AG04450 (cell line): ENCODE results near the gene PEX1. TPM values are rescaled to one million over a fixed set of nuclear protein-coding genes. Genes with fewer than 3 reads are reported as not detected.
"Not testable (repeated sequence)": the region's sequence is repeated elsewhere in the genome, so short reads cannot be mapped to it uniquely, and the experiment has no call there.

Source experiments
- CTCF ChIA-PET: fragments of 300-600, 350-600 bp; formaldehyde crosslinking; extraction: SDS; loops from one replicate; lab custom pipeline; 2022; ENCODE audit warnings: antibody characterized with exemption, inconsistent platforms; lab: Charles Lee
- POLR2A ChIA-PET: fragments of 350-600 bp; formaldehyde crosslinking; extraction: SDS; loops from one replicate; lab custom pipeline; 2021; ENCODE audit warnings: antibody characterized with exemption, inconsistent platforms; lab: Yijun Ruan, JAX
- DNase-seq: peaks from one replicate; pipeline ENCODE4 v3.0.0-alpha.2; 2011; ENCODE audit warnings: low read depth, low spot score
- H3K27ac ChIP-seq: one replicate; pipeline ENCODE4 v1.5.1; 2012; ENCODE audit warnings: low read depth, low read length, control low read depth
- H3K27me3 ChIP-seq: one replicate; pipeline ENCODE4 v1.6.0; 2012; ENCODE audit warnings: low read length; ENCODE audit not compliant: control insufficient read depth, insufficient read depth
- H3K4me3 ChIP-seq: 2 replicates; pipeline ENCODE4 v1.5.1; 2011; ENCODE audit warnings: mild to moderate bottlenecking, low read depth, low read length, control low read depth
- H3K9me3 ChIP-seq: 2 replicates; pipeline ENCODE4 v1.5.1; 2012; ENCODE audit warnings: low read length; ENCODE audit not compliant: control insufficient read depth, insufficient read depth
- polyA plus RNA-seq: library from polyadenylated mRNA; depleted of rRNA; stranded (reverse); fragments of >200 nt; gene quantifications from 2 replicates; pipeline ENCODE4 v1.2.3, GENCODE V29; 2011
- TF ChIP-seq, protein P1 (sequence below): IDR thresholded peaks from 2 replicates; pipeline ENCODE4 v1.5.1; 2011; ENCODE audit warnings: low read depth, low read length, control low read depth, inconsistent platforms

The PEX1 gene
- polyA plus RNA-seq, 1 experiment = 20.9 TPM

- H3K27ac ChIP-seq, H3K9me3 ChIP-seq, DNase-seq, POLR2A ChIA-PET, H3K4me3 ChIP-seq, H3K27me3 ChIP-seq: not testable (repeated sequence)
- CTCF ChIA-PET = interaction anchor here (0.6 kb wide), 1 partner anchor 24 kb away, joined by 7 read pairs; no protein-coding TSS in a partner anchor
Observed at GRCh38 chr7:92473989-92474388, 54.3 kb downstream of the PEX1 start.

DNA sequence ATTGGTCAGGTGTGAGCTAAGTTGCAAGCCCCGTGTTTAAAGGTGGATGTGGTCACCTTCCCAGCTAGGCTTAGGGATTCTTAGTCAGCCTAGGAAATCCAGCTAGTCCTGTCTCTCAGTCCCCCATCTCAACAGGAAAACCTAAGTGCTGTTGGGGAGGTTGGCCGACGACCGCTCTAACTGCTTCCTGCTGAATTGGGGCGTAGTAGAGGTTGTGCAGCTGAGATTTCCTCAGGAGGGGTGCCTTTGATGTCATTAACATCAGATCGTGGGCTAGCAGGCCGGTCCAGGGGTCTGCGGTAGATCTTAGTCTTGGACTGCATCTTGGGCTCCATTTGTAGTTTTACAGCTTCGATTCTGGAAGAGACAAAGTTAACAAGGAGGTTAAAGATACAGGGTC lies 59.7 kb downstream of the PEX1 start:
- H3K27me3 ChIP-seq, DNase-seq, POLR2A ChIA-PET, H3K4me3 ChIP-seq, H3K9me3 ChIP-seq, CTCF ChIA-PET, H3K27ac ChIP-seq: not testable (repeated sequence)

DNA sequence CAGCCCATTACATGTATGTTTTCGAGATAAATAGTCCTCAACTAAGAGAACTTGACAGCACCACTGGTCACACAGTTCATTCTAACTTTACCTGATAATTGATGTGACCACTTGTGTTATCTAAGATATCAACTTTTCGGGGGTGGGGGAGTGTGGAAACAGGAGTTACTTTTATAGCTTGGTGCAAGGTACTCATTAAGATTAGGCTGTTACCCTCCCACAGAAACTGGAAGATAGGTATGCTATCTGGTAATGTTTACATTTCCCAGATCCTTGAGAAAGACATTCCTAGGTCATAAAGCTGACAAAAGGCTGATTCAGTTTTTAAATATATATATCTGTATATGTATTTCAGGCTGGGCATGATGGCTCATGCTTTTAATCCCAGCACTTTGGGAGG lies 61.6 kb downstream of the PEX1 start:
- POLR2A ChIA-PET = no interaction called here
- TF ChIP-seq, protein P1, sequence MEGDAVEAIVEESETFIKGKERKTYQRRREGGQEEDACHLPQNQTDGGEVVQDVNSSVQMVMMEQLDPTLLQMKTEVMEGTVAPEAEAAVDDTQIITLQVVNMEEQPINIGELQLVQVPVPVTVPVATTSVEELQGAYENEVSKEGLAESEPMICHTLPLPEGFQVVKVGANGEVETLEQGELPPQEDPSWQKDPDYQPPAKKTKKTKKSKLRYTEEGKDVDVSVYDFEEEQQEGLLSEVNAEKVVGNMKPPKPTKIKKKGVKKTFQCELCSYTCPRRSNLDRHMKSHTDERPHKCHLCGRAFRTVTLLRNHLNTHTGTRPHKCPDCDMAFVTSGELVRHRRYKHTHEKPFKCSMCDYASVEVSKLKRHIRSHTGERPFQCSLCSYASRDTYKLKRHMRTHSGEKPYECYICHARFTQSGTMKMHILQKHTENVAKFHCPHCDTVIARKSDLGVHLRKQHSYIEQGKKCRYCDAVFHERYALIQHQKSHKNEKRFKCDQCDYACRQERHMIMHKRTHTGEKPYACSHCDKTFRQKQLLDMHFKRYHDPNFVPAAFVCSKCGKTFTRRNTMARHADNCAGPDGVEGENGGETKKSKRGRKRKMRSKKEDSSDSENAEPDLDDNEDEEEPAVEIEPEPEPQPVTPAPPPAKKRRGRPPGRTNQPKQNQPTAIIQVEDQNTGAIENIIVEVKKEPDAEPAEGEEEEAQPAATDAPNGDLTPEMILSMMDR = no peak

DNA sequence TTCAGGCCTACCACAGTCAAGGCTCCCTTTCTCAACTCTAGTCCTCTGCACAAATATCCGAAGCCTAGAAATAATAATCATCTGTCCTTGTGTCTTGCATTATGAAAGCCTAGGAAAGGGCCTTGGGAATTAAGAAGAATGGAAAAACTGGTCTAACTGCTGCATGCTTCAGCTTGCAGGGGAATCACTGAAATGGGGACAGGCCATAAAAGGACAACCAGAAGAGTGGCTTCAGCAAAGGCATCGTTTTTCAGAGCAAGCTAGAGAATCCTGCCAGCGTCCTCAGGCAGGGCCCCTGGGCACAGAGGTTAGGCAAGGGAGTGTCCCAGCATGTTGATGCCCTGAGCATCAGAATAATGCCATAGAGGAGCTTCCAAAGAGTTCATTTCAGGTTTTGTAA lies 63.8 kb downstream of the PEX1 start:
- H3K4me3 ChIP-seq = no peak overlapping the region
- CTCF ChIA-PET = no interaction called here
- POLR2A ChIA-PET = no interaction called here
- no peaks in the 10 kb centered on the region for H3K27me3 ChIP-seq
- H3K27ac ChIP-seq = no peak overlapping the region
- H3K9me3 ChIP-seq = peaks cover 5% of the 10 kb centered on the region; the same call in 1 of the 2 replicates
- no peak for DNase-seq
- TF ChIP-seq, protein P1 = no peak

More for the DNA sequence above, 61.6 kb downstream of the PEX1 start:
- no peak for DNase-seq
- no peaks in the 10 kb centered on the region for H3K27me3 ChIP-seq
- H3K9me3 ChIP-seq = peaks cover 5% of the 10 kb centered on the region; the same call in 1 of the 2 replicates
- no peak overlapping the region for H3K27ac ChIP-seq
- CTCF ChIA-PET = interaction anchor here (2.3 kb wide), 1 partner anchor 20 kb away, joined by 7 read pairs; the partner anchor contains the start of gene GATAD1
- H3K4me3 ChIP-seq = no peak overlapping the region

DNA sequence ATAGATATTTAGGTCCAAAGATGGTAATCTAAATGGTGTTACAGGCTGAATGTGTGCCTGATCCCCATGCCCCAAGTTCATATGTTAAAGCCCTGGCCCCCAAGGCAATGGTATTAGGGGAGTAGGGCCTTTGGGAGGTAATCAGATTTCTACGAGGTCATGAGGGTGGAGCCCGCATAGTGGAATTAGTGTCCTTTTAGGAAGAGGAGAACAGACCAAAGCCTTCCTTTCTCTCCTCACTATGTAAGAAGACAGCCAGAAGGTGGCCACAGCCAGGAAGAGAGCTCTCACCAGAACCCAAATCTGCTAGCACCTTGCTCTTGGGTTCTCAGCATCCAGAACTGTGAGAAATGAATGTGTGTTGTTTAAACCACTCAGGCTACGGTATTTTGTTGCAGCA lies 65.8 kb downstream of the PEX1 start:
- TF ChIP-seq, protein P1 = no peak
- no peaks in the 10 kb centered on the region for H3K27me3 ChIP-seq
- ChIA-PET CTCF (interaction anchor here (1.5 to 2.7 kb wide), 2 partner anchors 11 to 140 kb away, joined by 4 to 20 read pairs; no protein-coding TSS in a partner anchor), POLR2A (no interaction called here)
- H3K4me3 ChIP-seq = no peak overlapping the region
- no peak for DNase-seq
- H3K27ac ChIP-seq = no peak overlapping the region
- H3K9me3 ChIP-seq = no peaks in the 10 kb centered on the region
